ENCODE measurements around the gene RBM19. TPM values are rescaled to one million over a fixed set of nuclear protein-coding genes. Genes with fewer than 3 reads are reported as not detected.

Gene RBM19
- total and polyA plus RNA-seq, 2 of the 4 experiments (the other 2 are of a cell fraction), result 18.7 to 19.2 TPM

DNA sequence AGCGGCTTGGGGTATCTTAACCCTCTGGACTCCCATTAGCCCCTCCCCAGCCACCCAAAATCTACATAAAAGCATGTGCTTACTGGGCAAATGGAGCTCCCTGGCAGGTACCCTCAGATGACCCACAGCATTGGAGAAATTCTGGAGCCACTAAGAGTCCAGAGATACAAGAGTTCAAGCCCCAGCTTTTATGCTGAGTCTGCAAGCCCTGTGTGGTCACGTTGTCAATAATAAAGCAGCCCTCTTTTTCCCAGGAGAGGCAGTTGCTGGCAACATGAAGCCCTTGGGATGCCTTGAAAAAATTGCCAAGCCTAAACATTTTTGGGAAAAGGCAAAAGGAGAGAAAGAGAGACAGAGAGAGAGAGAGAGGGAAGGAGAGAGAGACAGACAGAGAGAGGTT is 83.4 kb downstream of the RBM19 start:
- no peaks in the 10 kb centered on the region for H3K27me3 ChIP-seq (ENCODE audit: control insufficient read depth, insufficient read depth, low read length)
- no peak overlapping the region for H2BK15ac ChIP-seq (ENCODE audit: low read depth, low read length)
- no peak for TF ChIP-seq MAZ (IDR thresholded peaks at IDR 0.05; ENCODE audit: borderline replicate concordance, low read depth, low read length)
- 0 out of 2 replicates have a peak, but pooled peaks have one; percentile 22 for TF ChIP-seq MAFK (IDR thresholded peaks at IDR 0.05; ENCODE audit: low read depth, low read length)
- dilution Hi-C loops (cut with HindIII; ENCODE audit: low sequenced_read_pairs, unreplicated experiment), result no loop called here
- no peak overlapping the region for H2BK5ac ChIP-seq (ENCODE audit: low read depth, low read length, poor library complexity, severe bottlenecking)
- no TSS peak for BruUV-seq (replicated peaks)
- DNase-seq (no peak), ATAC-seq (ENCODE audit: low read depth) (no peak)
- H3K23ac ChIP-seq (ENCODE audit: low read depth, low read length), result no peak overlapping the region
- no peak overlapping the region for H3K4ac ChIP-seq (ENCODE audit: low read depth, low read length)
- peaks cover 2% of the 10 kb centered on the region; the same call in 1 of the 2 replicates for H3K36me3 ChIP-seq (ENCODE audit: control insufficient read depth, insufficient read depth, low read length)
- H2AK9ac ChIP-seq (replicated peaks; ENCODE audit: low read depth, low read length, poor library complexity), result no peak overlapping the region
- H2AK5ac ChIP-seq (ENCODE audit: low read depth, low read length), result no peak overlapping the region
- no peak overlapping the region for H2BK20ac ChIP-seq (ENCODE audit: low read depth, low read length)
- no peak overlapping the region for H2AFZ ChIP-seq (replicated peaks; ENCODE audit: low read length, poor library complexity)
- H3K9me1 ChIP-seq (ENCODE audit: insufficient read depth, low read length), result peaks cover 13% of the 10 kb centered on the region
- in situ Hi-C loops (cut with MboI; ENCODE audit: low sequenced_read_pairs), result no loop called here
- no peaks in the 10 kb centered on the region for H3K4me1 ChIP-seq (ENCODE audit: control insufficient read depth, insufficient read depth, low read length)
- H3K79me1 ChIP-seq (ENCODE audit: low read depth in 1 of 2, low read length in 2 of 2), result no peaks in the 10 kb centered on the region
- ChIA-PET POLR2A (ENCODE audit: unreplicated experiment) (no interaction called here), CTCF (no interaction called here)
- no peak overlapping the region for H3K9ac ChIP-seq (ENCODE audit: low read depth, low read length)
- no peak overlapping the region for H3K18ac ChIP-seq (ENCODE audit: low read depth, low read length)
- intact Hi-C loops (cut with micrococcal nuclease), result no loop called here
- no peak overlapping the region for H2BK120ac ChIP-seq (ENCODE audit: low read depth, low read length)
- H3K56ac ChIP-seq (ENCODE audit: extremely low read depth, insufficient read depth, low read length), result no peak overlapping the region
- H3K9me3 ChIP-seq (ENCODE audit: control insufficient read depth, insufficient read depth, low read length), result peaks cover 2% of the 10 kb centered on the region; the same call in 1 of the 2 replicates
- H4K20me1 ChIP-seq (ENCODE audit: insufficient read depth, low read length), result no peaks in the 10 kb centered on the region
- H4K5ac ChIP-seq (ENCODE audit: low read depth, low read length), result no peak overlapping the region
- 80% methylated on average over 1 of the region's 2 CpGs; no CpG with 5 or more reads in 1 of the 2 experiments for WGBS, 2 experiments (ENCODE audit: extremely low coverage in 2 of 2, insufficient read length in 1 of 2)
- H4K91ac ChIP-seq (ENCODE audit: insufficient read depth, low read depth, low read length), result no peak overlapping the region
- H3K4me2 ChIP-seq (ENCODE audit: low read depth, low read length), result no peak overlapping the region
- no peak overlapping the region for H3K27ac ChIP-seq (ENCODE audit: insufficient read depth, low read length)
- no peak overlapping the region for H4K8ac ChIP-seq (ENCODE audit: low read depth in 2 of 2, low read length in 2 of 2)
- no peak overlapping the region for H3K14ac ChIP-seq (replicated peaks; ENCODE audit: low read depth, low read length)
- no peak overlapping the region for H3K4me3 ChIP-seq (ENCODE audit: insufficient read depth, low read depth, low read length)
